Activated naive CD4-positive, alpha-beta T cell treated with anti-CD3 and anti-CD28 coated beads for 36 hours (primary cell): ENCODE measurements around the gene ANKRD37. TPM values are rescaled to one million over a fixed set of nuclear protein-coding genes. Genes with fewer than 3 reads are reported as not detected.

ENCODE experiments used
- CTCF ChIA-PET: fragments of 350-600 bp; sonication (Branson Sonifier 250); formaldehyde crosslinking; loops from one replicate; lab custom pipeline; 2021; ENCODE audit warnings: antibody characterized with exemption; lab: Charles Lee
- DNase-seq: peaks from one replicate; pipeline ENCODE4 v3.0.0-alpha.2; 2020
- H3K27ac Mint-ChIP-seq: one replicate; pipeline ENCODE4 v1.8.0; 2021; ENCODE audit warnings: mild to moderate bottlenecking, mixed read lengths
- H3K27me3 Mint-ChIP-seq: one replicate; pipeline ENCODE4 v1.8.0; 2021; ENCODE audit warnings: low read depth, mixed read lengths
- H3K36me3 Mint-ChIP-seq: one replicate; pipeline ENCODE4 v1.8.0; 2021; ENCODE audit warnings: low read depth, mixed read lengths
- H3K4me1 Mint-ChIP-seq: one replicate; pipeline ENCODE4 v1.8.0; 2021; ENCODE audit warnings: low read depth, mixed read lengths
- H3K4me3 Mint-ChIP-seq: one replicate; pipeline ENCODE4 v1.8.0; 2021; ENCODE audit warnings: mild to moderate bottlenecking, moderate library complexity, mixed read lengths
- H3K9me3 Mint-ChIP-seq: one replicate; pipeline ENCODE4 v1.8.0; 2021; ENCODE audit warnings: mixed read lengths
- intact Hi-C: fragments of 100-400 bp; cut with micrococcal nuclease; formaldehyde crosslinking; loops from one replicate; pipeline ENCODE4 v1.15.1; 2023
- total RNA-seq, 2 experiments: library from RNA; stranded (reverse); gene quantifications; one replicate each; pipeline ENCODE4 v1.2.3, GENCODE V29; 2021

Gene ANKRD37
- total RNA-seq, 2 experiments from 2014 or later, result 10.5 to 13.6 TPM

GRCh38 chr4:185383451-185383850 lies 13.2 kb upstream of the ANKRD37 start:
- CTCF ChIA-PET, result no interaction called here
- intact Hi-C loops, result no loop called here
- Mint-ChIP-seq H3K9me3 (peaks cover 3% of the 10 kb centered on the region), H3K4me3 (no peak overlapping the region), H3K27ac (no peak overlapping the region), H3K27me3 (peaks cover 24% of the 10 kb centered on the region), H3K4me1 (peaks cover 11% of the 10 kb centered on the region), H3K36me3 (peaks cover 3% of the 10 kb centered on the region)
- no peak for DNase-seq

DNA sequence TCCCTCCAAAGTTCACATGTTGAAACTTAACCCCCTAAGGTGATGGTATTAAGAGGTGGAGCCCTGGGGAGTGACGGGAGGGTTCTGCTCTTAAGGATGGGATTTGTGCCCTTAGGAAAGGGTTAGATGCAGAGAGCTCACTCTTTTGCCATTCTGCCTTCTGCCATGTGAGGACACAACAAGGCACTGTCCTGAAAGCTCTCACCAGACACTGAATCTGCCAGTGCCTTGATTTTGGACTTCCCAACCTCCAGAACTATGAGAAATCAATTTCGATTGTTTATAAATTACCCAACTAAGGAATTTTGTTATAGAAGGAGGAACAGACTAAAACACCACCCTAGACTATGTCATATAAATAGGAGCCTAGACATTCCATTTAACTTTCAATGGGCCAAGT lies 12.6 kb upstream of the ANKRD37 start:
- intact Hi-C loops, result no loop called here
- peaks cover 3% of the 10 kb centered on the region for H3K36me3 Mint-ChIP-seq
- H3K9me3 Mint-ChIP-seq, result peaks cover 3% of the 10 kb centered on the region
- no peak overlapping the region for H3K4me3 Mint-ChIP-seq
- H3K27ac Mint-ChIP-seq, result no peak overlapping the region
- DNase-seq, result no peak
- H3K27me3 Mint-ChIP-seq, result peaks cover 24% of the 10 kb centered on the region
- CTCF ChIA-PET, result no interaction called here
- H3K4me1 Mint-ChIP-seq, result peaks cover 11% of the 10 kb centered on the region

DNA sequence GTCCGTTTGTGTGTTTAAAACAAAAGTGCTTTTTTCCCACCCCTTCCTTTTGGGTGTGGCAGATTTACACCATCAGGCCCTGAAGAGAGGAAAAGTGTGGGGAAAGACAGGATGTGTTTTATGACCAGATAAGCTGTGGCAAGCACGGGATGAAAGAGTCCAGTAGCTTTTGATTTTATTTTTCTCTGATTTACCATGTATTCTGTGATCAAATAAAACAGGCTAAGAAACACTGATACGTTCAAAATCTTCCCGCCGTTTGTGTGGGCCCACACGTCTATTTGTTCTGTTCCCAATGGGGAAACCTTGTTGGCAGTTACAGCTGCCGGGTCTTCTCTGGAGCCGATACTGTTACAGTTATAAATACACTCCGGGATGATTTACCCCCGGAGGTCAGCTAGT lies 11.7 kb upstream of the ANKRD37 start:
- no peak for DNase-seq
- Mint-ChIP-seq H3K4me1 (peaks cover 11% of the 10 kb centered on the region), H3K36me3 (peaks cover 3% of the 10 kb centered on the region), H3K27ac (no peak overlapping the region), H3K9me3 (peaks cover 3% of the 10 kb centered on the region), H3K27me3 (peaks cover 24% of the 10 kb centered on the region), H3K4me3 (no peak overlapping the region)
- CTCF ChIA-PET, result no interaction called here
- intact Hi-C loops, result no loop called here

DNA sequence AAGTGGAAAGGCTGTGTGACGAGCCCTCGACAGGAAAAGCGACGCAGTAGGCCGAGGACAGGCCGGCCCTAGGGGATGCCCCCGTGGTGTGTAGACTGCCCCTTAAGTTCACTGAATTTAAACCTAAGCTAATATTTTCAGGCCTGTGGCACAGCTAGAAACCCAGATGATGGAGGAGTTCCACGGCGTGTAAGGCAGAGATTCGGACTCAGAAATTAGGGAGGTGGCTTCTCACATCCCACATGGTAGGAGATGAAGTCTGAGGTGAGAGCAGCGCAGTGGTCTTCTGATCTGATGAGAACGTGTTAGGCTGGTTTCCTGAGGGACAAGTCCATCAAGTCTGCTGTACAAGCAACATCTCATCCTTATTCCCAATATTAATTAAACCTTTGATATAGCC lies 8.7 kb upstream of the ANKRD37 start:
- H3K4me3 Mint-ChIP-seq, result no peak overlapping the region
- peaks cover 24% of the 10 kb centered on the region for H3K27me3 Mint-ChIP-seq
- CTCF ChIA-PET, result no interaction called here
- H3K9me3 Mint-ChIP-seq, result no peaks in the 10 kb centered on the region
- H3K4me1 Mint-ChIP-seq, result peaks cover 11% of the 10 kb centered on the region
- H3K36me3 Mint-ChIP-seq, result peaks cover 3% of the 10 kb centered on the region
- intact Hi-C loops, result no loop called here
- H3K27ac Mint-ChIP-seq, result no peak overlapping the region
- DNase-seq, result no peak

GRCh38 chr4:185390941-185391340 lies 5.7 kb upstream of the ANKRD37 start:
- H3K4me1 Mint-ChIP-seq, result peaks cover 11% of the 10 kb centered on the region
- CTCF ChIA-PET, result no interaction called here
- H3K36me3 Mint-ChIP-seq, result peaks cover 1% of the 10 kb centered on the region
- H3K27ac Mint-ChIP-seq, result no peak overlapping the region
- no peaks in the 10 kb centered on the region for H3K27me3 Mint-ChIP-seq
- no peak for DNase-seq
- H3K9me3 Mint-ChIP-seq, result no peaks in the 10 kb centered on the region
- no peak overlapping the region for H3K4me3 Mint-ChIP-seq
- intact Hi-C loops, result loop anchor here (10.0 kb wide), 1 partner anchor 1886 kb away; the partner anchor contains the start of gene ING2

DNA sequence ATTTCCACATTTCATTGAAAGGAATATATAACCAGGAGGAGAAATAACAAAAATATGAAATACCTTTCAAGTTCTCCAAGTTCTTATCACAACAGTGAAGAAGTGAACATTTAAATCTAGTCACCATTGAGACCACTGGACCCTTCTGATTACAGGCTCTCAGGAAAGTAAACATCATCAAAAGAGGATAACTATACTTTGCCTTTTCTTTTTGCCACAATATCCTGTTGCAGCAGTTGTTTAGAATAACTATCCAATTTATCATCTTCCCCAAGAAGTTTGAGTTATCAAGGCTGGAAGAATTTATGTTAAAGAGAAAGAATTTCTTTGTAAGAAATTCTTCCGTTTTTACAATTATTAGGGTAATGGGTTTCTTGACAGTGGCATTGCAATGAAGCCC lies 4.5 kb upstream of the ANKRD37 start:
- no peak overlapping the region for H3K4me3 Mint-ChIP-seq
- no peak for DNase-seq
- no peaks in the 10 kb centered on the region for H3K27me3 Mint-ChIP-seq
- H3K27ac Mint-ChIP-seq, result no peak overlapping the region
- H3K36me3 Mint-ChIP-seq, result peaks cover 1% of the 10 kb centered on the region
- H3K9me3 Mint-ChIP-seq, result no peaks in the 10 kb centered on the region
- CTCF ChIA-PET, result no interaction called here
- intact Hi-C loops, result loop anchor here (10.0 kb wide), 1 partner anchor 1887 kb away; the partner anchor contains the start of gene ING2
- H3K4me1 Mint-ChIP-seq, result peaks cover 15% of the 10 kb centered on the region

GRCh38 chr4:185394568-185395237 lies 1.9 kb upstream of the ANKRD37 start:
- H3K27me3 Mint-ChIP-seq, result no peaks in the 10 kb centered on the region
- H3K36me3 Mint-ChIP-seq, result peaks cover 3% of the 10 kb centered on the region
- peaks cover 35% of the 10 kb centered on the region for H3K4me1 Mint-ChIP-seq
- CTCF ChIA-PET, result interaction anchor here (0.7 to 1.0 kb wide), 2 partner anchors 34 to 211 kb away, joined by 3 to 4 read pairs; no protein-coding TSS in a partner anchor
- intact Hi-C loops, result loop anchor here (1.0 to 10.0 kb wide), 5 partner anchors 49 to 1890 kb away; partner anchors contain the start of genes ING2, RWDD4 and TRAPPC11
- H3K4me3 Mint-ChIP-seq, result peak overlapping the region; percentile 93
- no peak for DNase-seq
- peak overlapping the region; percentile 98 for H3K27ac Mint-ChIP-seq
- H3K9me3 Mint-ChIP-seq, result no peaks in the 10 kb centered on the region

- intact Hi-C loops, result loop anchor here (1.0 to 10.0 kb wide), 4 partner anchors 77 to 1891 kb away; partner anchors contain the start of genes ING2, RWDD4 and TRAPPC11
- Mint-ChIP-seq H3K4me1 (peaks cover 38% of the 10 kb centered on the region), H3K27ac (peak within 1 kb of the TSS; percentile 98), H3K4me3 (peak within 1 kb of the TSS; percentile 93), H3K9me3 (no peaks in the 10 kb centered on the region), H3K27me3 (no peaks in the 10 kb centered on the region), H3K36me3 (peaks cover 7% of the 10 kb centered on the region)
- CTCF ChIA-PET, result interaction anchor here (0.6 to 1.1 kb wide), 4 partner anchors 33 to 299 kb away, joined by 3 to 4 read pairs (median 4); no protein-coding TSS in a partner anchor
- DNase-seq, result no peak
Measured at GRCh38 chr4:185395238-185395955, 1.2 kb upstream of the ANKRD37 start, which contains the start of gene LRP2BP. LRP2BP (minus strand) TSS chr4:185395924; CDS start chr4:185378186, 17,738 bp downstream.

DNA sequence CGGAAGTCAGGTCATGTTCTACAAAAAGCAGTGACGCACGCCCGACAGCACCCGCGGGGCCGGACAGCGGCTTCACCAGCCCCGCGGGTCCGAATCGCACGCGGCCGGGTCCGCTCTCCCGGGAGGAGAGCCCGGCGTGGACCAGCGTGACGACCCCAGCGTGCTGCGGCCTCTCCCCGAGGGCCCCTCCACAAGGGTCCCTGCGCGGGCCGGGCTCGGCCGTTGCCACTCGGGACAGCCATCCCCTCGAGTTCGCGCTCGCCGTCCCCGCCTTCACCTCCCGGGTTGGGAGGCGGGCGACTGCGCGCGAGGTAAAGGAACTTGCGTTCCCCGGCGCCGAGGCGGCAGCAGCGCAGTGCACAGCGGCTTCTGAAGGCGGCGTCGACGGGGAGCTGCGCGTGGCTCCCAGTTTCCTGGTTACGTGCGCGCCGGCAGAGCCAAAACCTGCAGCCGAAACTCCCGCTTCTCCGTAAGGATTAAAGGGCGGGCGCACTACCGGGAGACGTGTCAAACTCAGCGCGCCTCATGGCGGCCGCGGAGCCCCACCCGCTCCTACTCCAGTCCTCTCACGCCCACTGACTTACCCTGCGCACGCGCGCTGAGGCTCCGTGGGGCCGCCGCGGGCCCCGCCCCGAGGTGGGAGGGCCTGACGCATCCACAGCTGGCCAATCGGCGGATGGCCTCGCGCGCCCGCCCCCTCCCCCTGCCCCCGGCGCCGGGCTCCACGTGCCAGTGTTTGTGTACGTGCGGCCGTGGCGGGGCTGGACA lies 501 bp upstream of the ANKRD37 start:
- H3K36me3 Mint-ChIP-seq, result peaks cover 7% of the 10 kb centered on the region
- peaks cover 42% of the 10 kb centered on the region for H3K4me1 Mint-ChIP-seq
- H3K27me3 Mint-ChIP-seq, result no peaks in the 10 kb centered on the region
- H3K9me3 Mint-ChIP-seq, result no peaks in the 10 kb centered on the region
- intact Hi-C loops, result loop anchor here (1.0 to 10.0 kb wide), 14 partner anchors 29 to 1891 kb away; partner anchors contain the start of genes CASP3, CCDC110, CENPU and CYP4V2
- H3K4me3 Mint-ChIP-seq, result peak overlapping the region; percentile 93
- CTCF ChIA-PET, result interaction anchor here (0.6 to 1.1 kb wide), 2 partner anchors 77 to 198 kb away, joined by 3 to 4 read pairs; no protein-coding TSS in a partner anchor
- peak; percentile 95 for DNase-seq
- peak overlapping the region; percentile 98 for H3K27ac Mint-ChIP-seq

DNA sequence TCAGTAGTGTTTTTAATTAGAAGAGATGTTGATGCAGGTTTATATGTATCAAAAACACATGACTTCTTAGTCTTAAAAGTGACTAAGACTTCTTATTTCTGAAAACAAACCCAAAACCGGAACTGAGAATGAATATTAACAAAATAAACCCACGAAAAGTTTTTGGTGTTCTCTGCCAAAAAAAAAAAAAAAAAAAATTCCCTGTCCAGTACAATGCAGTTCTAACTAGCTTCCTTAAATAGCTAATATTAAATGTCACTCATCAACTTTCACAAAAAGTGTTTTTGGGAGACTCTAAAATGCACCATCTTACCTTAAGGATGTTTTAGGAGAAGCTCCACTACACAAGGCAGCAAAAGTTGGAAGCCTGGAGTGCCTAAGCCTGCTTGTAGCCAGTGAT lies 2.0 kb downstream of the ANKRD37 start:
- Mint-ChIP-seq H3K4me3 (no peak overlapping the region), H3K27me3 (no peaks in the 10 kb centered on the region), H3K9me3 (no peaks in the 10 kb centered on the region), H3K4me1 (peaks cover 41% of the 10 kb centered on the region), H3K36me3 (peaks cover 7% of the 10 kb centered on the region), H3K27ac (no peak overlapping the region)
- CTCF ChIA-PET, result no interaction called here
- intact Hi-C loops, result loop anchor here (10.0 kb wide), 1 partner anchor 1894 kb away; the partner anchor contains the start of gene ING2
- DNase-seq, result no peak

DNA sequence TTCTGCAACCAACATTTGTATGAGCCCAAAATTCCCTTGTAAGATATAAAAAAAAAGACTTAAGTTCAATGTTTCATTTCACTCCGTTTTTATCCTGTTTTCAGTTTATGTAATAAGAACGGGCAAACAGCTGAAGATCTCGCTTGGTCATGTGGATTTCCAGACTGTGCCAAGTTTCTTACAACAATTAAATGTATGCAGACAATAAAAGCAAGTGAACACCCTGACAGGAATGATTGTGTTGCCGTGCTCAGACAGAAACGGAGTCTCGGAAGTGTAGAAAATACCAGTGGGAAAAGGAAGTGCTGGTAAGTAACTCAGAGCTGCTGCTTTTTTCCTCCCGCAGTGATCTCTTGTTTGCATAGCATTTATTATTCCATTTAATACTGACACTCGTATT lies 2.8 kb downstream of the ANKRD37 start:
- Mint-ChIP-seq H3K4me1 (peaks cover 35% of the 10 kb centered on the region), H3K27ac (no peak overlapping the region), H3K4me3 (no peak overlapping the region), H3K9me3 (no peaks in the 10 kb centered on the region), H3K36me3 (peaks cover 7% of the 10 kb centered on the region), H3K27me3 (no peaks in the 10 kb centered on the region)
- no peak for DNase-seq
- intact Hi-C loops, result loop anchor here (10.0 kb wide), 1 partner anchor 1895 kb away; the partner anchor contains the start of gene ING2
- CTCF ChIA-PET, result no interaction called here

- DNase-seq, result no peak
- Mint-ChIP-seq H3K36me3 (peaks cover 16% of the 10 kb centered on the region), H3K27me3 (no peaks in the 10 kb centered on the region), H3K4me1 (peaks cover 8% of the 10 kb centered on the region), H3K27ac (no peak overlapping the region), H3K9me3 (no peaks in the 10 kb centered on the region), H3K4me3 (no peak overlapping the region)
- CTCF ChIA-PET, result no interaction called here
- intact Hi-C loops, result no loop called here
Measured at GRCh38 chr4:185404031-185404430, 7.4 kb downstream of the ANKRD37 start.
